ENCODE results near the gene FANK1.
"Not testable (repeated sequence)": the region's sequence is repeated elsewhere in the genome, so short reads cannot be mapped to it uniquely, and the experiment has no call there.

FANK1 gene

DNA sequence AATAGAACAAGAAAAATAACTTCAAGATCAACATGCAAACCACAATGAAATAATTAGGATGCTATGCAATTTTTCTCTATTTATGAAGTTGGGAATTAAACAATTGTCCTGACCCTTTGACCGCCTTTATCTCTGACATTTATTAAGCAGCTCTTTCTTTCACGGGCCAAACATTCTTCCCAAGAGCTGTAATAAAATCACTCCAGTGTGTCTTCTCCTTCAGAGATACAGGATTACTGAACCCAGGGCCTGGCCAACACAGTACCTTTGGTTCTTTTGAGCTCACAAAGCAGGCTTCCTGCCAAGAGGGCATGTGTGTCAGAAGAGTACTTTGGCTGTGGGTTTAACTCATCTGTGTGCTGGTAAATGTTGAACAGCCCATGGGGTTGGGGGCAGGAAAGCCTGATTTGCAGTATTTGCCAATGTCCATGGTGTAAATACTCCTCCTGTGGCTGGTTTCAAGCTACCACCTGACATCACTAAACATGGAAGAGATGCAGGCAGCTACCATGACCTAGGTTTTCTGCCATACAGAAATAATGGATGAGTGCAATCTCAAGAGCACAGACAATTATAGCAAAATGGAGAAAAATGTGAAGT, 121.7 kb downstream of the FANK1 start:
- no peak for DNase-seq

DNA sequence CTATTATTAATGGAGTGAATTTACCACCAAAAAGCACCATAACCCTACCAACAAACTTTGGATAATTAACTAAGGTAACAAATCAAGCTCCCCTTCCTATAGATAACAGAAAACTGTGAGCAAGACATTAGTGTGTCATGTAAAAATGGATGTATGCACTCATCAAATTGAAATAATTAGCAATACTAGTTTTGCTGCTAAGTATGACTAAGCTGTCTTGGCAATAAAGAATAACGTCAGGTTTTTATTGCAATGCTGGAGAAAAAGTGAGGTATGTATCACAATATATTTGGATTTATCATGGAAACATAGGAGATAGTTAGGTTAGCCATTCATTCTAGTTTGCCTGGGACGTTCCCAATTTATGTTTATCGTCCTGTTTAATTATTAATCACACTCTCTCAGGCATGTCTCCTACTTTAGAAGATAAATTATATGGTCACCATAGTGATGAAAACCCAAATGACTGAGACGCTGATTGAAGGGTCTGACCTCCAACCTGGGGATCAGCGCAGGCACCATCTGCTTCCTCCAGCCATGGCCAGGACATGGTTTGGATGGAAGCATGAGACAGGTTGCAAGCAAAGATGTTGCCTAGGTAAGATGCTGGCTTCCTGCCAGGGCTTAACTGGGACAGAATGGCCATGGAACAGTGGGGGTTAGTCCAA, 125.6 kb downstream of the FANK1 start:
- DNase-seq = no peak

- DNase-seq = no peak
Observed at GRCh38 chr10:126022841-126023240, 126.5 kb downstream of the FANK1 start.

GRCh38 chr10:126027692-126028091, 131.3 kb downstream of the FANK1 start:
- DNase-seq = no peak

DNA sequence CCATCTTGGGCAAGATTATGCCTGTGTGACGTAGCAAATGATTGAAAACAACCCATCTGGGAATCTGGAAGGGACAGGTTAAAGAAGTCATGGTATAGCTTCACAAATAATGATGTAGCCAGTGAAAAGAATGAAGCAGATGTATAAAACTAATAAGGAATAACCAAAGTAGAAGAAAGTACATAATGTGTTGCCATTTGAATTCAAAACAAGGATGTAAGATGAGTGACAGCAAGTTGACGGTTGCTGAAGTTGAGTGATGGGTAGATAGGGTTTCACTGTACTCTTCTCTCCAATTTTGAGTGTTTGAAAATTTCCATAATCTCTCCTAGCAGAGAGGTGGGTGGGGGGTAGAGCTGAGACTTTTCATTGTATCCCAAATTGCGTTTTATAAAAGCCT, 133.6 kb downstream of the FANK1 start:
- no peak for DNase-seq

- DNase-seq = no peak
Observed at GRCh38 chr10:126034586-126034985, 138.2 kb downstream of the FANK1 start.

DNA sequence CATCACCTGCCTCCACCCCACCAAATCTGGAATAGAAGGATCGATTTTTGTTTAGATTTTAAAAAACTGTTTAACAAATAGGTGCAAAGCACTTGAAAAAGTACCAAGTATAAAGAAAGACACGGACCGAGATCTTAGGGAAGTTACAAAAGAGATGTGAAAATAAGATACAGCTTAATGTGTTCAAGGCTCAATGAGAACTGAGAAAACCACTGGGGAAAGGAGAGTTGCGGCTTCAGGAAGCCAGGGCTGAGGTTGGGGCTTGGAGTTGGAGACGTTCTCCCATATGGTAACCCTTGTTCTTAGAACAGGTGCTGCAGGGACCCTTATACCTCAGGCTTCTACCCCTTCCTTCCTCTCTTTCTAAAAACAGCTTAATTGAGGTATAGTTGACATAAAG, 140.2 kb downstream of the FANK1 start:
- no peak for DNase-seq

DNA sequence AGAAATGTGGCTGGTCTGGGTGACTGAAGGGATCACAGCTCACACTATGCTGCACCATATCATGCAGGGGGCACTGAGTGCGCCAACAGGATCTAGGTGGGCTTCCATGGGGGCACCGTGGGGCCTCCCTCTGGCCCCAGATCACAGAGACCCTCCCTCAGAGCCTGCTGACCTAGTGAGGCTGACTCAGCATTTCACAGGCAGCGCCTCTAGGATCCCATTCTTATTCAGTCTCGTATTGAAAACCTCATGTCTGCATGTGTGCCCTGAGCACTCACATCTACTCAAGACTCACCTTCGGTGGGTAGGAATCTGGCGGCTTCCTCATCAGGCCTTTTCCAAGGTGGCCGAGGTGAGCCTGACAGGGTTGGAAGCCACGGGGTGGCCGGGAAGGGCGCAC, 141.6 kb downstream of the FANK1 start:
- no peak for DNase-seq

DNA sequence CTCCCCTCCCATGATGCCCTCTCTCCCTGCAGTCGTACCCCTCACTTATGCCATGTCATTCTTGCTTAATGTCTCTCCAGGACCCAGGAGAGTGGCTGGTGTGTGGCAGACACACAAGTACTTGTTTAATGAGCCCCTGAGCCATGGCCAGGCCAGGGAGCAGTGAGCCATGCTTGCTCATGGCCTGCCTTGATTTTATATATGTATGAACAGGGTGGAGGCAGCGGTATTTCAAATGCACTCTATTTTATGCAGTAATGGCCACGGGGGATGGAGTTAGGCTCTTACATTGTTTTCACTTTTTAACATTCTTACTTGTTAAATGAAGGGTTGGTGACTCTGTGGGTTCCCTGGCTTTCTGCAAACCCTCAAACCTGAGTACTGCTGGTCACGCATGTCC, 144.8 kb downstream of the FANK1 start:
- DNase-seq = no peak

GRCh38 chr10:126041804-126042231, 145.5 kb downstream of the FANK1 start:
- peak in 47 of 56 donors; percentile 8 to 73 (median 36) for DNase-seq

DNA sequence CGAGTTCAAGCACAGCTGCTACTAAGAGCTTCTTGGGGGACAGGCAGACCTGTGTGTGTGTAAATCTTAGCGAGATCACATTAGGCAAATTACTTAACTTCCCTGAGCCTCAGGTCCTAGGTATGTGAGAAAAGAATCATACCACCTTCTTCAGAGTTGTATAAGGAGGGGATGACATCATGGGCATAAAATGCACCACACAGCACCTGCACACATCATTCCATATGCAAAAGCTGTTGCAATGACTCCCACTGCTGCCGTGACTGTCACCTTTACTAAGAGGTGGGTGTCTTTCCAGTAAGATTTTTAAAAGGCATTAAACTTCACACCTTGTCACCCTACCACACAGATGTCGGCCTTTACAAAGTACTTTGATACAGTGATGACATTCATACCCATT, 146.0 kb downstream of the FANK1 start:
- DNase-seq = peak in 17 of 56 donors; percentile 10 to 70 (median 34)

GRCh38 chr10:126042906-126043305, 146.5 kb downstream of the FANK1 start:
- no peak for DNase-seq

GRCh38 chr10:126043389-126043788, 147.0 kb downstream of the FANK1 start:
- no peak for DNase-seq

DNA sequence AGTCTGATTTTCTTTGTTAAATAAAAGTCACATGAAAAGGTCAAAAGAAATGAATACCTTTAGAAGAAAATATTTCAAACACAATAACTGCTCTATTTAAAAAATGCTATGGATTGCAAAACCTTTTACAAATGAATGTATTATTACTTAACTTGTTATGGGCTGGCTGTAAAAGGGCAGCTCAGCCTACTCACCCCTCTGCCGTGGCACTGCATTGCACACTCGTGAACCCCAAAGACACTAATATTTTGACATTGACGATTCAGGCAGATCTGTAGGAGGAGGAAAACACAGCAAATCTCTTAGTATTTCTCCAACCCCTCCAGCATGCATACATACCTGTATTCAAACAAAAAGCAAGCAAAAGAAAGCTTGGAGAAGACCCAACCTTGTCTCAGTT, 149.5 kb downstream of the FANK1 start:
- no peak for DNase-seq

- no peak for DNase-seq
Observed at GRCh38 chr10:126046831-126047230, 150.5 kb downstream of the FANK1 start.

DNA sequence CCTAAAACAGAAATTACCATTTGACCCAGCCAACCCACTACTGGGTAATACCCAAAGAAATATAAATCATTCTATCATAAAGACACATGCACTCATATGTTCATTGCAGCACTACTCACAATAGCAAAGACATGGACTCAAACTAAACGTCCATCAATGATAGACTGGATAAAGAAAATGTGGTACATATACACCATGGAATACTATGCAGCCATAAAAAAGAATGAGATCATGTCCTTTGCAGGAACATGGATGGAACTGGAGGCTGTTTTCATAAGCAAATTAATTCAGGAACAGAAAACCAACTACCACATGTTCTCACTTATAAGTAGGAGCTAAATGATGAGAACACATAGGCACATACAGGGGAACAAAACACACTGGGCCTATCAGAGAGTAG, 151.4 kb downstream of the FANK1 start:
- not testable (repeated sequence) for DNase-seq

- DNase-seq = no peak
Observed at GRCh38 chr10:126049759-126050700, 153.7 kb downstream of the FANK1 start.

DNA sequence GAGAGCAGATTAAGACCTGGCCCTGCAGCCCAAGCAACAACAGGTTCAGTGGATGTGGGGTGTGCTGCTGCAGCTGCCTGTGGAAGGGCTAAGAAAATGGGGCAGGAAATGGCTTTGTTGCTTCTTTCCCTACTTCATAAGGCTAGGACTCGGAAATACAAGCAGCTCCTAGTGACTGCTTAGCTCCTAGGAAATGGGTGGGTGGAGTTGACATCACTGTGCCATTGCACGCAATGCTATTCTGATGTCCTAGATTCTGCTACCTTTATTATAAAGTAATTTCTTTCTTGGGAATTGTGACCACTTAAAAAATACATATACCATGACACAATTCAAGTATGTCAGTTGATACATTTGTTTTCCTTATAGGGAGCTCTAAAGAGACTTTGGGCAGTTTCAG, 155.8 kb downstream of the FANK1 start:
- DNase-seq = no peak

- DNase-seq = peak in 16 of 56 donors; percentile 3 to 66 (median 29)
Observed at GRCh38 chr10:126054191-126054590, 157.8 kb downstream of the FANK1 start.

DNA sequence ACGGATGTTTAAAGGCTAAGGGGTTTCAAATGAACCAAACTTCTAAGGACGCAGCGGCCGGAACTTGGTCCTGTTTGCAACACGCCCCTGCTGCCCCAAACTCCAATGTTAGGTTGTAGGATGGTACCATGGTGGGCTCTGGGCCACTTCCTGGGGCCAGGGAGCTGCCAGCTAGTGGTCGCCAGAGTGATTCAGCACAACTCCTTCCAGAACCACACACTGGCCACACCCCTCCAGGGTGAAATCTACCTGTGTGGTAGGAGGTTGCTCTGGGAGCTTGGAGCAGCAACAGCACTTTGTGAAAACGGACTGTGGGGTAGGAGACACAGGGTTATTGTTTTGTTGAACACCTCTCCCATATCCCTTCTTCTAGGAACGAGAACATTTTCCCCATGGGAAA, 161.1 kb downstream of the FANK1 start:
- no peak for DNase-seq

- DNase-seq = no peak
Observed at GRCh38 chr10:126058104-126058503, 161.7 kb downstream of the FANK1 start.

- no peak for DNase-seq
Observed at GRCh38 chr10:126058507-126058906, 162.1 kb downstream of the FANK1 start.
